ENCODE results near the gene SAMD8. TPM values are rescaled to one million over a fixed set of nuclear protein-coding genes. Genes with fewer than 3 reads are reported as not detected.

The SAMD8 gene
- total and polyA plus RNA-seq, 8 donors = 12.9 to 22.4 (median 14.2) TPM

GRCh38 chr10:75102830-75103673 is 8.4 kb upstream of the SAMD8 start:
- no peak for DNase-seq
- H3K27me3 ChIP-seq = no peaks in the 10 kb centered on the region
- H3K9me3 ChIP-seq = no peaks in the 10 kb centered on the region
- TF ChIP-seq CTCF (IDR thresholded peaks at IDR 0.05) = no peak
- peaks cover 0 to 16% of the 10 kb centered on the region in 2 donors for H3K4me1 ChIP-seq
- H3K36me3 ChIP-seq = no peaks in the 10 kb centered on the region
- intact Hi-C loops (cut with DNase I) = loop anchor here in 1 of 2 donors (10.0 kb wide), 1 partner anchor 132 kb away; the partner anchor contains the start of gene COMTD1
- H3K27ac ChIP-seq = no peak overlapping the region
- ATAC-seq = no peak
- H3K4me3 ChIP-seq = no peak overlapping the region

GRCh38 chr10:75103881-75104686 is 7.4 kb upstream of the SAMD8 start:
- no peaks in the 10 kb centered on the region for H3K27me3 ChIP-seq
- H3K27ac ChIP-seq = no peak overlapping the region
- DNase-seq (no peak), ATAC-seq (no peak)
- peaks cover 0 to 26% of the 10 kb centered on the region in 2 donors for H3K4me1 ChIP-seq
- TF ChIP-seq CTCF (IDR thresholded peaks at IDR 0.05) = no peak
- no peaks in the 10 kb centered on the region for H3K9me3 ChIP-seq
- H3K36me3 ChIP-seq = no peaks in the 10 kb centered on the region
- H3K4me3 ChIP-seq = no peak overlapping the region
- intact Hi-C loops (cut with DNase I) = loop anchor here in 1 of 2 donors (10.0 kb wide), 1 partner anchor 131 kb away; the partner anchor contains the start of gene COMTD1

GRCh38 chr10:75104842-75105241 is 6.6 kb upstream of the SAMD8 start:
- ATAC-seq (no peak), DNase-seq (no peak)
- H3K36me3 ChIP-seq = no peaks in the 10 kb centered on the region
- no peak overlapping the region for H3K4me3 ChIP-seq
- no peak for TF ChIP-seq CTCF (IDR thresholded peaks at IDR 0.05)
- H3K27ac ChIP-seq = no peak overlapping the region
- H3K4me1 ChIP-seq = peaks cover 0 to 24% of the 10 kb centered on the region in 2 donors
- H3K9me3 ChIP-seq = no peaks in the 10 kb centered on the region
- H3K27me3 ChIP-seq = no peaks in the 10 kb centered on the region
- intact Hi-C loops (cut with DNase I) = loop anchor here in 1 of 2 donors (10.0 kb wide), 1 partner anchor 130 kb away; the partner anchor contains the start of gene COMTD1

- no peaks in the 10 kb centered on the region for H3K36me3 ChIP-seq
- H3K4me1 ChIP-seq = peaks cover 0 to 25% of the 10 kb centered on the region in 2 donors
- no peak for TF ChIP-seq CTCF (IDR thresholded peaks at IDR 0.05)
- H3K27ac ChIP-seq = no peak overlapping the region
- H3K9me3 ChIP-seq = no peaks in the 10 kb centered on the region
- no peak overlapping the region for H3K4me3 ChIP-seq
- DNase-seq (no peak), ATAC-seq (no peak)
- no peaks in the 10 kb centered on the region for H3K27me3 ChIP-seq
- intact Hi-C loops (cut with DNase I) = loop anchor here in 1 of 2 donors (10.0 kb wide), 1 partner anchor 129 kb away; the partner anchor contains the start of gene COMTD1
Observed at GRCh38 chr10:75105576-75106197, 5.8 kb upstream of the SAMD8 start.

Measured in left lung (tissue), 10 donors.